ENCODE results near the gene RNF213. TPM values are rescaled to one million over a fixed set of nuclear protein-coding genes. Genes with fewer than 3 reads are reported as not detected.

Gene RNF213
- total RNA-seq, 1 donor from 2014 or later, result 221 TPM

Other genes with a start within 250 kb of the RNF213 start
- gene TBC1D16, start 225.0 kb upstream of the RNF213 start, total RNA-seq, result 37.0 TPM
- gene CCDC40, start 224.2 kb upstream of the RNF213 start, total RNA-seq, result 12.4 TPM
- gene GAA, start 159.3 kb upstream of the RNF213 start, total RNA-seq, result 60.7 TPM
- 84.8 TPM for gene EIF4A3, start 113.7 kb upstream of the RNF213 start, total RNA-seq
- 19.3 TPM for gene CARD14, start 90.8 kb upstream of the RNF213 start, total RNA-seq
- gene SGSH, start 40.5 kb upstream of the RNF213 start, total RNA-seq, result 64.1 TPM
- 25.5 TPM for gene SLC26A11, start 40.4 kb upstream of the RNF213 start, total RNA-seq
- gene ENDOV, start 154.3 kb downstream of the RNF213 start, total RNA-seq, result 21.2 TPM
- 2.0 TPM for gene NPTX1, start 215.8 kb downstream of the RNF213 start, total RNA-seq